Smooth muscle cell (in vitro differentiated cells): ENCODE data around the gene UAP1L1. TPM values are rescaled to one million over a fixed set of nuclear protein-coding genes. Genes with fewer than 3 reads are reported as not detected.

Experiments used
- DNase-seq: peaks from one replicate; lab custom pipeline; 2025; ENCODE audit not compliant: unreplicated experiment; lab: John Stamatoyannopoulos, UW
- H2AFZ ChIP-seq: fragments of 200-600 bp; sonication (generic); 2 replicates; pipeline ENCODE4 v1.6.0; 2016; ENCODE audit warnings: antibody characterized with exemption, low read depth, mild to moderate bottlenecking
- H3F3A ChIP-seq: fragments of 200-600 bp; sonication (generic); 2 replicates; pipeline ENCODE4 v1.6.0; 2017; ENCODE audit warnings: antibody characterized with exemption, low read depth
- H3K27ac ChIP-seq: fragments of 200-600 bp; sonication (generic); 2 replicates; pipeline ENCODE4 v1.5.1; 2016; ENCODE audit warnings: low read depth, mild to moderate bottlenecking
- H3K27me3 ChIP-seq: fragments of 200-600 bp; sonication (generic); 2 replicates; pipeline ENCODE4 v1.6.1; 2016; ENCODE audit warnings: low read depth, mild to moderate bottlenecking
- H3K36me3 ChIP-seq: fragments of 200-600 bp; sonication (generic); 2 replicates; pipeline ENCODE4 v1.5.1; 2016; ENCODE audit warnings: low read depth
- H3K4me1 ChIP-seq: fragments of 200-600 bp; sonication (generic); 2 replicates; pipeline ENCODE4 v1.5.1; 2016; ENCODE audit warnings: low read depth
- H3K4me2 ChIP-seq: fragments of 200-600 bp; sonication (generic); 2 replicates; pipeline ENCODE4 v1.6.0; 2016; ENCODE audit warnings: mild to moderate bottlenecking
- H3K4me3 ChIP-seq: fragments of 200-600 bp; sonication (generic); 2 replicates; pipeline ENCODE4 v1.5.1; 2016; ENCODE audit warnings: mild to moderate bottlenecking
- H3K79me2 ChIP-seq: fragments of 200-600 bp; sonication (generic); 2 replicates; pipeline ENCODE4 v1.6.0; 2016; ENCODE audit warnings: low read depth, mild to moderate bottlenecking
- H3K9ac ChIP-seq: fragments of 200-600 bp; sonication (generic); 2 replicates; pipeline ENCODE4 v1.6.0; 2016; ENCODE audit warnings: low read depth
- H3K9me3 ChIP-seq: fragments of 200-600 bp; sonication (generic); replicated peaks from 2 replicates; pipeline ENCODE4 v1.5.1; 2016; ENCODE audit warnings: low read depth
- H4K20me1 ChIP-seq: fragments of 200-600 bp; sonication (generic); 2 replicates; pipeline ENCODE4 v1.6.0; 2016; ENCODE audit warnings: low read depth
- WGBS: methylation state at CpG from one replicate; pipeline ENCODE4 v1.1.7; 2016; ENCODE audit warnings: low lambda C conversion rate; 5-methylcytosine and 5-hydroxymethylcytosine counted together
- polyA plus RNA-seq: library from polyadenylated mRNA; unstranded; fragments of >200 nt; fragmentation: Nextera tagmentation; extraction: Ambion mirVana; gene quantifications from 2 replicates; pipeline ENCODE4 v1.2.1, GENCODE V29; 2016
- total RNA-seq: library from RNA; depleted of rRNA; stranded (reverse); fragments of >200 nt; gene quantifications from 2 replicates; pipeline ENCODE4 v1.2.3, GENCODE V29; 2014
- TF ChIP-seq, protein P1 (sequence below): fragments of 200-600 bp; sonication (generic); IDR thresholded peaks from 2 replicates; pipeline ENCODE4 v1.5.1; 2017; ENCODE audit warnings: borderline replicate concordance, mild to moderate bottlenecking, antibody characterized with exemption; ENCODE audit not compliant: insufficient read depth, poor library complexity, severe bottlenecking

The UAP1L1 gene
- total and polyA plus RNA-seq, 2 experiments from 2014 or later: 5.8 to 23.8 TPM

GRCh38 chr9:137071282-137071681 is 6.0 kb upstream of the UAP1L1 start:
- no peak overlapping the region for H3K27ac ChIP-seq
- TF ChIP-seq, protein P1, sequence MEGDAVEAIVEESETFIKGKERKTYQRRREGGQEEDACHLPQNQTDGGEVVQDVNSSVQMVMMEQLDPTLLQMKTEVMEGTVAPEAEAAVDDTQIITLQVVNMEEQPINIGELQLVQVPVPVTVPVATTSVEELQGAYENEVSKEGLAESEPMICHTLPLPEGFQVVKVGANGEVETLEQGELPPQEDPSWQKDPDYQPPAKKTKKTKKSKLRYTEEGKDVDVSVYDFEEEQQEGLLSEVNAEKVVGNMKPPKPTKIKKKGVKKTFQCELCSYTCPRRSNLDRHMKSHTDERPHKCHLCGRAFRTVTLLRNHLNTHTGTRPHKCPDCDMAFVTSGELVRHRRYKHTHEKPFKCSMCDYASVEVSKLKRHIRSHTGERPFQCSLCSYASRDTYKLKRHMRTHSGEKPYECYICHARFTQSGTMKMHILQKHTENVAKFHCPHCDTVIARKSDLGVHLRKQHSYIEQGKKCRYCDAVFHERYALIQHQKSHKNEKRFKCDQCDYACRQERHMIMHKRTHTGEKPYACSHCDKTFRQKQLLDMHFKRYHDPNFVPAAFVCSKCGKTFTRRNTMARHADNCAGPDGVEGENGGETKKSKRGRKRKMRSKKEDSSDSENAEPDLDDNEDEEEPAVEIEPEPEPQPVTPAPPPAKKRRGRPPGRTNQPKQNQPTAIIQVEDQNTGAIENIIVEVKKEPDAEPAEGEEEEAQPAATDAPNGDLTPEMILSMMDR: no peak
- 91% methylated on average over 2 of the region's 2 CpGs for WGBS
- H3K36me3 ChIP-seq: no peaks in the 10 kb centered on the region
- H3K4me3 ChIP-seq: peak overlapping the region; percentile 51
- no peaks in the 10 kb centered on the region for H3K79me2 ChIP-seq
- no peak for DNase-seq
- no peaks in the 10 kb centered on the region for H4K20me1 ChIP-seq
- peak overlapping the region; percentile 95 for H3K4me2 ChIP-seq
- H3K27me3 ChIP-seq: peaks cover 6% of the 10 kb centered on the region
- H3K9ac ChIP-seq: no peak overlapping the region
- peaks cover 8% of the 10 kb centered on the region for H3K4me1 ChIP-seq
- H3K9me3 ChIP-seq: no peaks in the 10 kb centered on the region
- H2AFZ ChIP-seq: peak overlapping the region; percentile 51
- H3F3A ChIP-seq: no peaks in the 10 kb centered on the region

DNA sequence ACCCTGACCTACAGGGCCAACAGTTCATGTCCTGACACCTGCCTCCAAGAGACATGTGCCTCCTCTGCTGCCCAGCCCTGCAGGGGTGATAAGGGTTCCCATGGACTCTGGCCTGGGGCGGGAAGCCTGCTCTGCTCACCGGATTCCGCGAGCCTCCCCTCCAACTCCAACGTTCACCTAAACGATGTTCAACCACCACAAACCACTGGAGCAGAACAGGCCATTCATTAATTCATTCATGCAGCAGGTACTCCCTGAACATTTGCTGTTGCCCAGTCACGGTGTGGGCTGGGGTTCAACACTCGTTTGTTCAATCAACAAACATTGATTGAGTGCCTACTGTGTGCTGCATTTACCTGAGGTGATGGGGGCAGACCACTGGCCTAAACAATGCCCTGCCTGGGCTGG is 3.3 kb upstream of the UAP1L1 start:
- 95% methylated on average over 8 of the region's 8 CpGs for WGBS
- no peak overlapping the region for H3K9ac ChIP-seq

DNA sequence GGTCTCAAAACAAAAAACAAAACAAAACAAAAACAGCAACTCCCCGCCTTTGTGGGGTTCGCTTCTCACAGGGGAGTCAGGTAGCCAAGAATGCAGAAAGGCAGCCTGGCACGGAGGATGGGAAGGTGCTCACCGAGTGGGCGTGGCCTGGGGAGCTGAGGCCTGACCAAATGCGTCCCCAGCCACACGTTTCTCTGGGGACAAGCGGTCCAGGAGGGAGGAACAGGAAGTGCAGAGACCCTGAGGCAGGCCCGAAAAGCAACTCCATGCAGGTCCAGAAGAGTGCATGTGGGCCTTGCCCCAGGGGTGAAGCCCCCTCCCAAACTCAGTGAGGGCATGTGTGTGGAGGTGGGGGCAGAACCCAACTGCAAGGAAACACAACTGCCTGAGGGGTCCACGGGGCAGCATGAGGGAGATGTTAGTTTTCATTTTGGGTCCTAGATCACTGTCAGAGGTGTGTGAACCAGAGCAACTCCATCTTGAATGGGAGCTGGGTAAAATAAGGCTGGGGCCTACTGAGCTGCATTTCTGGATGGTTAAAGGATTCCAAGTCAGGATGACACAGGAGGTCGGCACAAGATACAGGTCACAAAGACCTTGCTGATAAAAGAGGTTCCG is 2.6 kb upstream of the UAP1L1 start:
- Histone ChIP-seq H3K4me1 (peaks cover 16% of the 10 kb centered on the region), H4K20me1 (peaks cover 18% of the 10 kb centered on the region), H3K9me3 (no peaks in the 10 kb centered on the region), H3K27ac (no peak overlapping the region), H3K4me3 (no peak overlapping the region), H3F3A (peaks cover 3% of the 10 kb centered on the region), H3K4me2 (no peak overlapping the region), H3K79me2 (no peaks in the 10 kb centered on the region), H3K36me3 (no peaks in the 10 kb centered on the region), H3K27me3 (no peaks in the 10 kb centered on the region), H3K9ac (no peak overlapping the region), H2AFZ (no peak overlapping the region)
- WGBS: 87% methylated on average over 11 of the region's 12 CpGs
- TF ChIP-seq, protein P1: no peak
- DNase-seq: no peak

More for the DNA sequence above, 3.3 kb upstream of the UAP1L1 start:
- Histone ChIP-seq H3K4me1 (peaks cover 16% of the 10 kb centered on the region), H3K27me3 (peaks cover 6% of the 10 kb centered on the region), H3F3A (peaks cover 3% of the 10 kb centered on the region), H3K27ac (no peak overlapping the region), H3K4me2 (no peak overlapping the region), H3K4me3 (no peak overlapping the region), H3K9me3 (no peaks in the 10 kb centered on the region), H2AFZ (no peak overlapping the region), H3K79me2 (no peaks in the 10 kb centered on the region), H3K36me3 (no peaks in the 10 kb centered on the region), H4K20me1 (peaks cover 10% of the 10 kb centered on the region)
- TF ChIP-seq, protein P1: no peak
- DNase-seq: no peak

DNA sequence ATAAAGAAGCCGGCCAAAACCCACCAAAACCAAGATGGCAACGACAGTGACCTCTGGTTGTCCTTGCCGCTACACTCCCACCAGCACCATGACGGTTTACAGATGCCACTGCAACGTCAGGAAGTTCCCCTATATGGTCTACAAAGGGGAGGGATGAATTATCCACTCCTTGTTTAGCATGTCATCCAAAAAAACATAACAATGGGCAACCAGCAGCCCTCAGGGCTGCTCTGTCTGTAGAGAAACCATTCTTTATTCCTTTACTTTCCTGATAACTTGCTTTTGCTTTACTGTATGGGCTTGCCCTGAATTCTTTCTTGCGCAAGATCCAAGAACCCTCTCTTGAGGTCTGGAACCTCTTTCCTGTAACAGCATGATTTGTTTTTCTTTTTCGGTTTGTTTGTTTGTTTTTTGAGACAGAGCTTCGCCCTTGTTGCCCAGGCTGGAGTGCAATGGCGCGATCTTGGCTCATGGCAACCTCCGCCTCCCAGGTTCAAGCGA is 2.0 kb upstream of the UAP1L1 start:
- Histone ChIP-seq H3F3A (peaks cover 3% of the 10 kb centered on the region), H3K27ac (no peak overlapping the region), H2AFZ (no peak overlapping the region), H3K9me3 (no peaks in the 10 kb centered on the region), H3K4me3 (no peak overlapping the region), H3K36me3 (no peaks in the 10 kb centered on the region), H3K79me2 (no peaks in the 10 kb centered on the region), H3K4me1 (peaks cover 16% of the 10 kb centered on the region), H3K4me2 (no peak overlapping the region), H4K20me1 (peaks cover 24% of the 10 kb centered on the region), H3K27me3 (no peaks in the 10 kb centered on the region), H3K9ac (no peak overlapping the region)
- 80% methylated on average over 12 of the region's 12 CpGs for WGBS
- DNase-seq: no peak
- TF ChIP-seq, protein P1: no peak
